ENCODE data around the gene MSI2. TPM values are rescaled to one million over a fixed set of nuclear protein-coding genes. Genes with fewer than 3 reads are reported as not detected.

The MSI2 gene
- total RNA-seq, 1 donor from 2014 or later: 181 TPM

DNA sequence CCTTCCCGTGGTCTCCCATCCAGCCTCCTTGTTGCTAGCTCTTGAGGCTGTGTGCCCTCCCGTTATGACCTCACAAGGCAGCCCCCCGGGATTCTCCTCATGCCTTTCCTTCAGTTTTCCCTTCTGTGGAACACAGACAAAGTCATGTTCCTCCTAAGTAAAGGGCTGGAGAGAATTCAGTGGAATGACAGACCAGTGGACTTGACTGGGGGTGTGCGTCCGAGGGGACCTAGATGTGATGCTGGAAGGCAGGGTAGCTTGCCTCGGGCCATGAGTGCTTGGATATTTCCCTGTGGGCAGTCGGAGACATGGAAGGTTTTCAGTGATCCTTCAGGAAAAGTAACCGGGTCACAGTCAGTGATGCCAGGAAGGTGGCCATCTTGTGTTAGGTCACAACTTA lies 247.9 kb downstream of the MSI2 start:
- no peak for DNase-seq (ENCODE audit: low spot score)
- intact Hi-C loops (cut with micrococcal nuclease): no loop called here
- Mint-ChIP-seq H3K4me3 (ENCODE audit: low read depth) (no peak overlapping the region), H3K4me1 (ENCODE audit: low read depth) (peaks cover 30% of the 10 kb centered on the region), H3K36me3 (ENCODE audit: low read depth) (peaks cover 3% of the 10 kb centered on the region), H3K27ac (no peak overlapping the region), H3K9me3 (no peaks in the 10 kb centered on the region), H3K27me3 (ENCODE audit: low read depth) (no peaks in the 10 kb centered on the region)

DNA sequence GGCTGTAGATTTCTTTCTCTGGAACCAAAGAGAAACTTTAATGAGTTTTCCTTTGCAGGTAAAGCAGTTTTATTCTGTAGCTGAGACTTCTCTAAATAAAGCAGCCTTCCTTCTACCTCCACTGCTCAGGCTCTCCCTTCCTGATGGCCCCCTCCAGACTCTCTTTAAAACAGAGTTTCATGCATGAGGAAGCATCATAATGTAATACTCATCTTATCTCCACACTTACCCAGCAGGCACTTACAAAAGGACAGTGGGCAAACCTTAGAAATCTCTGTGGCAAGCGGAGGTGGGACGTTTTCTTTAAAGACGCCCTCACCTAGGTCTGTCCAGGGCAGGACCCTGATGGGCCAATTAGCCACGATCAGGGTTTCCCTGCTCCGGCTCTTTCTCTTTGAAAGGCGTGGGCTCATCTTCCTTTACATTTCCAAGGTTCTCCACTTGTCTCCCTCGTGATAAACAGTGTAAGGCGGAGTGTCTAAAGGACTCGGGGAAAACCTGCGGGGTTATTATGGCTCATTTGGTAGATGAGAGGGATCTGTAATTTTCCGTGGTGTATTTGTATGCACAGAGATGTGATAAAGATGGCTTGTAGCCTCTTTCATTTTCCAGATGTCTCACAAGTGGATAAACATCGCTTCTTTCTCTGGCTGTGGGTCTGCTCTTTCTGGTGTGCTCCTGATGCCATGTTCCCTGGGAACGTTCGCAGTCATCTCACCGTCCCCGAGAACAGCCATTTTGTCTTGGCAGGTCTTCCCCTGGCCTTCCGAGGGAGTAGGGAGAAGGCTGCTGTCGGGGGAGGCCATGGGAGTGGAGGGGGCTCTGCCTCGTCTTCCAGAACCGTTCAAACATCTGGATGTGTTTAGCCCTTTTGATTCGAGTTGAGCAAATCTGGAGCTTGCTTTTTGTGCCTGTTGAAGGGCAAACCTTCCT lies 249.8 kb downstream of the MSI2 start:
- Mint-ChIP-seq H3K4me3 (ENCODE audit: low read depth) (no peak overlapping the region), H3K27me3 (ENCODE audit: low read depth) (no peaks in the 10 kb centered on the region), H3K4me1 (ENCODE audit: low read depth) (peaks cover 22% of the 10 kb centered on the region), H3K36me3 (ENCODE audit: low read depth) (peaks cover 9% of the 10 kb centered on the region), H3K9me3 (no peaks in the 10 kb centered on the region), H3K27ac (no peak overlapping the region)
- DNase-seq (ENCODE audit: low spot score): no peak
- intact Hi-C loops (cut with micrococcal nuclease): loop anchor here (2.0 to 5.0 kb wide), 3 partner anchors 44 to 249 kb away; partner anchors contain the start of gene MSI2

DNA sequence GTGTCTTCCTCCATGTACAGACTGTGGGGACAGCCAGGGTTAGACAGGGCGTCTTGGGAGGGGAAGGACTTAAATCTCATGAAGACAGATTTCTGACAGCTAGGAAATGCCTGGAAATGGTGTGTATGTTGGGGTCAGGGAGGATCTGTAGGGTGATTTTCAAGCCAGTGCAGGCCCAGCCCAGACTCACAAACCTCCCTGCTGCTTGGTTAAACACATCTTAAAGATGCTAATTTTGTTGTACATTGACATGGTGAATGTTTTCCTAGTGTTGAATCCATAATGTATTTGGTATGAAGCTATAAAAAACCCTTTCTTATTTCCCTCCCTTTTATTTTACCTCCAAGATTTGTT lies 250.4 kb downstream of the MSI2 start:
- no peak overlapping the region for H3K4me3 Mint-ChIP-seq (ENCODE audit: low read depth)
- H3K36me3 Mint-ChIP-seq (ENCODE audit: low read depth): peaks cover 9% of the 10 kb centered on the region
- no peak for DNase-seq (ENCODE audit: low spot score)
- no peaks in the 10 kb centered on the region for H3K27me3 Mint-ChIP-seq (ENCODE audit: low read depth)
- H3K27ac Mint-ChIP-seq: no peak overlapping the region
- no peaks in the 10 kb centered on the region for H3K9me3 Mint-ChIP-seq
- peaks cover 22% of the 10 kb centered on the region for H3K4me1 Mint-ChIP-seq (ENCODE audit: low read depth)
- intact Hi-C loops (cut with micrococcal nuclease): loop anchor here (2.0 to 5.0 kb wide), 3 partner anchors 44 to 249 kb away; partner anchors contain the start of gene MSI2

- H3K27ac Mint-ChIP-seq: peak overlapping the region; percentile 48
- peaks cover 9% of the 10 kb centered on the region for H3K36me3 Mint-ChIP-seq (ENCODE audit: low read depth)
- no peak overlapping the region for H3K4me3 Mint-ChIP-seq (ENCODE audit: low read depth)
- intact Hi-C loops (cut with micrococcal nuclease): loop anchor here (2.0 to 5.0 kb wide), 3 partner anchors 46 to 251 kb away; partner anchors contain the start of gene MSI2
- no peak for DNase-seq (ENCODE audit: low spot score)
- H3K27me3 Mint-ChIP-seq (ENCODE audit: low read depth): no peaks in the 10 kb centered on the region
- no peaks in the 10 kb centered on the region for H3K9me3 Mint-ChIP-seq
- H3K4me1 Mint-ChIP-seq (ENCODE audit: low read depth): peaks cover 22% of the 10 kb centered on the region
Measured at GRCh38 chr17:57507828-57508227, 251.5 kb downstream of the MSI2 start.

DNA sequence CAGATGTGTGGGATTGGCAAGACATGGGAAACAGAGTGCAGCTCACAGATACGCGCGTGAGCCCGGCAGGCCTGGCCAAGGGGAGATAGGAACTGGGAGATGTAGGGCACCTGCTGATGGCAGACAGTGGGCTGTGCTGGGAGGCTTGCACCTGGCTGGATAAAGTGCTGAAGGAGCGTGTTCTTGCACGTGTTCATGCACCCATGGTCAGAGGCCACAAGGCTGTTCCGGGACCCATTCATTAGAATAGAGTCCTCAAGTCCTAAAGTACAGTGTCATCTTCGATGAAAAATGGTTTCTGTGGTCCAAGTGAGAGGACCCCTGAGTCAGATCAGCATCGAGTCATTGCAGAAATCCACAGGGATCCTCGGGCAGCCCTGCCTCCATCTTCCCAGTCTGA lies 252.3 kb downstream of the MSI2 start:
- no peaks in the 10 kb centered on the region for H3K27me3 Mint-ChIP-seq (ENCODE audit: low read depth)
- peaks cover 23% of the 10 kb centered on the region for H3K4me1 Mint-ChIP-seq (ENCODE audit: low read depth)
- H3K9me3 Mint-ChIP-seq: no peaks in the 10 kb centered on the region
- intact Hi-C loops (cut with micrococcal nuclease): loop anchor here (5.0 kb wide), 2 partner anchors 46 to 251 kb away; partner anchors contain the start of gene MSI2
- DNase-seq (ENCODE audit: low spot score): no peak
- no peak overlapping the region for H3K4me3 Mint-ChIP-seq (ENCODE audit: low read depth)
- peaks cover 9% of the 10 kb centered on the region for H3K36me3 Mint-ChIP-seq (ENCODE audit: low read depth)
- no peak overlapping the region for H3K27ac Mint-ChIP-seq

GRCh38 chr17:57511475-57512123 lies 255.3 kb downstream of the MSI2 start:
- intact Hi-C loops (cut with micrococcal nuclease): no loop called here
- Mint-ChIP-seq H3K9me3 (no peaks in the 10 kb centered on the region), H3K4me1 (ENCODE audit: low read depth) (peaks cover 34% of the 10 kb centered on the region), H3K27me3 (ENCODE audit: low read depth) (no peaks in the 10 kb centered on the region), H3K27ac (peak overlapping the region; percentile 35), H3K36me3 (ENCODE audit: low read depth) (peaks cover 9% of the 10 kb centered on the region), H3K4me3 (ENCODE audit: low read depth) (no peak overlapping the region)
- no peak for DNase-seq (ENCODE audit: low spot score)

DNA sequence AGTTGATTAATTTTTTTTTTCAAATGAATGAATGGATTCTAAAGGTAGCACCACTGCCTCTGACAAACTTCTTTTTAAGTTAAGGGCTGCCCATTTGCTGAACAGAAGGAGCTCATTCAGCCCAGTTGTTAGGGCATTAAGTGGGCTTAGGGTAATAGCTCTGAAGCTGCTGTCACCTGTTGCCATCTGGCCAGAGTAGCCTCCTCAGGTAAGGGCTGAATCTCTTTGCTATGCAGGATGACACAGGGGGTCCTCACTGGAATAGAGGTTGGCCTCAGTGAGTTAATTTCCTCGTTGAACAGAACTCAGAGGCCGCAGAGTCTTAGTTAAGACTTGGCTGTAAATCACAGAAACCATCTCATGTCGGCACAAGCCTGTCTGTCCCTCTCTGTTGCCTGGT lies 255.9 kb downstream of the MSI2 start:
- H3K4me3 Mint-ChIP-seq (ENCODE audit: low read depth): no peak overlapping the region

GRCh38 chr17:57512691-57513090 lies 256.4 kb downstream of the MSI2 start:
- no peaks in the 10 kb centered on the region for H3K9me3 Mint-ChIP-seq
- intact Hi-C loops (cut with micrococcal nuclease): no loop called here
- H3K36me3 Mint-ChIP-seq (ENCODE audit: low read depth): peaks cover 9% of the 10 kb centered on the region
- DNase-seq (ENCODE audit: low spot score): no peak
- no peak overlapping the region for H3K27ac Mint-ChIP-seq
- H3K4me3 Mint-ChIP-seq (ENCODE audit: low read depth): no peak overlapping the region
- H3K4me1 Mint-ChIP-seq (ENCODE audit: low read depth): peaks cover 31% of the 10 kb centered on the region
- no peaks in the 10 kb centered on the region for H3K27me3 Mint-ChIP-seq (ENCODE audit: low read depth)

More for the DNA sequence above, 255.9 kb downstream of the MSI2 start:
- H3K4me1 Mint-ChIP-seq (ENCODE audit: low read depth): peaks cover 34% of the 10 kb centered on the region
- H3K9me3 Mint-ChIP-seq: no peaks in the 10 kb centered on the region
- intact Hi-C loops (cut with micrococcal nuclease): no loop called here
- H3K27me3 Mint-ChIP-seq (ENCODE audit: low read depth): no peaks in the 10 kb centered on the region
- DNase-seq (ENCODE audit: low spot score): no peak
- no peak overlapping the region for H3K27ac Mint-ChIP-seq
- H3K36me3 Mint-ChIP-seq (ENCODE audit: low read depth): peaks cover 9% of the 10 kb centered on the region

DNA sequence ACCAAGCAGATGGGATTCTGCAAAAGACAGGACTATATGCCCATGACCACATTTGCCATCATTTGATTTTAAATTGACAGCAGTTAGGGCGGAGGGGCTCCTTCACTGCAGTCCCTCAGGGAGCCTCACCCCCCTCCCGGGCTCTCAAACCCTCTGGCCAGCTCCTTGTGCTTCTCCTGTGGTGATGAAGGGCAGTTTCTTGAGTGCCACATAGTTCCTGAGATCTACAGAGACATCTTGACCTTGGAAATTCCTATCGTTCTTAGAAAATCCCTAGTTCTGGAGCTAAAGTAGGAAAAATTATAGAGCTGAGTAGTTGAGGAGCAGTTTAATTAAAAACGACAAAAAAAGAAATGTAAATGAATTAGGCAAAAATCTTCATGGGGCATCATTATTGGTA lies 257.2 kb downstream of the MSI2 start:
- Mint-ChIP-seq H3K27ac (no peak overlapping the region), H3K4me3 (ENCODE audit: low read depth) (no peak overlapping the region), H3K36me3 (ENCODE audit: low read depth) (peaks cover 9% of the 10 kb centered on the region), H3K9me3 (no peaks in the 10 kb centered on the region), H3K4me1 (ENCODE audit: low read depth) (peaks cover 24% of the 10 kb centered on the region), H3K27me3 (ENCODE audit: low read depth) (no peaks in the 10 kb centered on the region)
- no peak for DNase-seq (ENCODE audit: low spot score)
- intact Hi-C loops (cut with micrococcal nuclease): no loop called here

GRCh38 chr17:57514614-57515013 lies 258.3 kb downstream of the MSI2 start:
- H3K27ac Mint-ChIP-seq: no peak overlapping the region
- H3K4me3 Mint-ChIP-seq (ENCODE audit: low read depth): no peak overlapping the region
- no peak for DNase-seq (ENCODE audit: low spot score)
- no peaks in the 10 kb centered on the region for H3K27me3 Mint-ChIP-seq (ENCODE audit: low read depth)
- intact Hi-C loops (cut with micrococcal nuclease): no loop called here
- H3K36me3 Mint-ChIP-seq (ENCODE audit: low read depth): peaks cover 9% of the 10 kb centered on the region
- H3K4me1 Mint-ChIP-seq (ENCODE audit: low read depth): peaks cover 19% of the 10 kb centered on the region
- no peaks in the 10 kb centered on the region for H3K9me3 Mint-ChIP-seq

- H3K4me3 Mint-ChIP-seq (ENCODE audit: low read depth): no peak overlapping the region
- no peak for DNase-seq (ENCODE audit: low spot score)
- peaks cover 17% of the 10 kb centered on the region for H3K4me1 Mint-ChIP-seq (ENCODE audit: low read depth)
- no peaks in the 10 kb centered on the region for H3K27me3 Mint-ChIP-seq (ENCODE audit: low read depth)
- no peak overlapping the region for H3K27ac Mint-ChIP-seq
- H3K36me3 Mint-ChIP-seq (ENCODE audit: low read depth): peaks cover 7% of the 10 kb centered on the region
- intact Hi-C loops (cut with micrococcal nuclease): no loop called here
- H3K9me3 Mint-ChIP-seq: no peaks in the 10 kb centered on the region
Measured at GRCh38 chr17:57515662-57516211, 259.4 kb downstream of the MSI2 start.

- H3K27me3 Mint-ChIP-seq (ENCODE audit: low read depth): no peaks in the 10 kb centered on the region
- intact Hi-C loops (cut with micrococcal nuclease): no loop called here
Measured at GRCh38 chr17:57516290-57517230, 260.2 kb downstream of the MSI2 start.

More at GRCh38 chr17:57516290-57517230, 260.2 kb downstream of the MSI2 start:
- H3K9me3 Mint-ChIP-seq: no peaks in the 10 kb centered on the region
- H3K4me3 Mint-ChIP-seq (ENCODE audit: low read depth): no peak overlapping the region
- H3K4me1 Mint-ChIP-seq (ENCODE audit: low read depth): peaks cover 17% of the 10 kb centered on the region
- DNase-seq (ENCODE audit: low spot score): no peak
- peaks cover 3% of the 10 kb centered on the region for H3K36me3 Mint-ChIP-seq (ENCODE audit: low read depth)
- H3K27ac Mint-ChIP-seq: no peak overlapping the region

Data from activated T-helper 2 cell treated with anti-CD3 and anti-CD28 coated beads, Interferon-gamma antibody, Interleukin-2, Interleukin-4, amounts not matched to agents 10 μg/mL and 5 μg/mL and 100 μg/mL, durations not matched to agents 14 hours and 24 hours and 36 hours (primary cell).